K562 (cell line): ENCODE results near the gene CMTM5. TPM values are rescaled to one million over a fixed set of nuclear protein-coding genes. Genes with fewer than 3 reads are reported as not detected.

ENCODE experiments used
- ERF ChIP-seq: fragments of 450-650 bp; formaldehyde crosslinking; IDR thresholded peaks from 2 replicates; pipeline ENCODE4 v1.4.0; 2020; ENCODE audit warnings: mild to moderate bottlenecking, mixed read lengths
- ETV6 ChIP-seq, 3 experiments: fragments of 150-350 bp in 1 of 3; sonication (generic) in 1 of 3; formaldehyde crosslinking in 1 of 3; IDR thresholded peaks; 2 replicates each; pipeline versions ENCODE4 v1.6.1 to v1.8.0; 2014 to 2022; ENCODE audit warnings: borderline replicate concordance in 2 of 3, low read depth in 2 of 3, antibody characterized with exemption in 1 of 3, low read length in 1 of 3, mild to moderate bottlenecking in 1 of 3, missing genetic modification reagents in 1 of 3
- JUND ChIP-seq, 2 experiments: IDR thresholded peaks; 2 replicates in 1 of 2; 3 replicates in 1 of 2; pipeline ENCODE4 v1.6.1; 2011; ENCODE audit warnings: borderline replicate concordance in 2 of 2, low read depth in 2 of 2, low read length in 2 of 2, improper control_type of control experiment in 1 of 2, missing biosample characterization in 1 of 2, missing genetic modification characterization in 1 of 2, missing genetic modification reagents in 1 of 2
- KDM1A ChIP-seq, 2 experiments: fragments of 450-650 bp; IDR thresholded peaks; 2 replicates each; pipeline ENCODE4 v1.6.1; 2016; ENCODE audit warnings: mild to moderate bottlenecking in 2 of 2
- KDM4B ChIP-seq, 2 experiments: fragments of 450-650 bp in 1 of 2; sonication (generic) in 1 of 2; IDR thresholded peaks; 2 replicates each; pipeline ENCODE4 v1.6.1; 2016 to 2017; ENCODE audit warnings: borderline replicate concordance in 2 of 2, antibody characterized with exemption in 1 of 2, low read depth in 1 of 2, mild to moderate bottlenecking in 1 of 2
- NFATC3 ChIP-seq: fragments of 450-650 bp; IDR thresholded peaks from 2 replicates; pipeline ENCODE4 v1.6.1; 2017; ENCODE audit warnings: mild to moderate bottlenecking
- NFYB ChIP-seq: IDR thresholded peaks from 2 replicates; pipeline ENCODE4 v1.6.1; 2011; ENCODE audit warnings: mild to moderate bottlenecking, moderate library complexity; ENCODE audit not compliant: insufficient read length; ENCODE audit errors: extremely low read depth
- PCBP1 ChIP-seq: fragments of 200-400 bp; formaldehyde crosslinking; IDR thresholded peaks from 2 replicates; pipeline ENCODE4 v1.6.1; 2018; ENCODE audit warnings: mild to moderate bottlenecking, low read depth, low read length; ENCODE audit not compliant: poor library complexity, severe bottlenecking
- PPARD ChIP-seq: fragments of 250-450 bp; sonication (Bioruptor Pico); IDR thresholded peaks from 2 replicates; pipeline ENCODE4 v1.8.0; 2022; ENCODE audit warnings: inconsistent platforms, mild to moderate bottlenecking, moderate library complexity
- SMC3 ChIP-seq: conservative IDR thresholded peaks from 2 replicates; pipeline ENCODE4 v1.6.1; 2011; ENCODE audit warnings: low read depth, low read length, improper control_type of control experiment; ENCODE audit not compliant: insufficient read depth
- ZBTB8A ChIP-seq: fragments of 450-650 bp; IDR thresholded peaks from 2 replicates; pipeline ENCODE4 v1.6.1; 2018; ENCODE audit warnings: mild to moderate bottlenecking, moderate library complexity; ENCODE audit not compliant: partially characterized antibody
- ZNF24 ChIP-seq: fragments of 450-650 bp; IDR thresholded peaks from 2 replicates; pipeline ENCODE4 v1.6.1; 2016
- ZNF444 ChIP-seq: fragments of 250-450 bp; sonication (Bioruptor Pico); IDR thresholded peaks from 2 replicates; pipeline ENCODE4 v1.4.0; 2020; ENCODE audit warnings: mild to moderate bottlenecking, moderate library complexity
- polyA plus RNA-seq, 8 experiments: library from polyadenylated mRNA; depleted of rRNA in 4 of 8; stranded (reverse) in 5 of 8; unstranded in 3 of 8; fragments of >200 nt; fragmentation: Nextera tagmentation in 2 of 8; fragmentation: Illumina TruSeq in 1 of 8; extraction: Ambion mirVana in 2 of 8; extraction: Trizol in 1 of 8; gene quantifications; 2 replicates each; pipeline versions ENCODE4 v1.2.1 to v1.2.3, GENCODE V29; 2011 to 2014; ENCODE audit warnings: inconsistent platforms in 1 of 8, missing spikeins in 1 of 8
- total RNA-seq, 7 experiments: library from RNA; depleted of rRNA in 6 of 7; stranded (reverse); fragments of >200 nt in 6 of 7; fragmentation: Illumina TruSeq in 2 of 7; extraction: Trizol in 2 of 7; gene quantifications; 2 replicates each; pipeline versions ENCODE4 v1.2.1 to v1.2.3, GENCODE V29; 2011 to 2021; ENCODE audit warnings: low replicate concordance in 1 of 7
- TF ChIP-seq, protein P1 (sequence below): sonication (generic); formaldehyde crosslinking; IDR thresholded peaks from 2 replicates; pipeline ENCODE4 v1.5.0; 2020; ENCODE audit warnings: missing genetic modification reagents
- TF ChIP-seq, protein P2 (sequence below): IDR thresholded peaks from 2 replicates; pipeline ENCODE4 v1.6.1; 2011; ENCODE audit not compliant: insufficient read length; ENCODE audit errors: extremely low read depth
- TF ChIP-seq, protein P3 (sequence below): IDR thresholded peaks from 2 replicates; pipeline ENCODE4 v1.6.1; 2012; ENCODE audit warnings: low read depth, low read length, improper control_type of control experiment, borderline replicate concordance
- TF ChIP-seq, protein P4 (sequence below): sonication (generic); formaldehyde crosslinking; IDR thresholded peaks from 2 replicates; pipeline ENCODE4 v1.8.0; 2023; ENCODE audit warnings: mild to moderate bottlenecking, missing genetic modification reagents
- TF ChIP-seq, protein P5 (sequence below): fragments of 450-650 bp; formaldehyde crosslinking; IDR thresholded peaks from 2 replicates; pipeline ENCODE4 v1.4.0; 2020; ENCODE audit warnings: mild to moderate bottlenecking

Gene CMTM5
- total and polyA plus RNA-seq, 9 of the 15 experiments (the other 6 are each of a cell fraction or from before 2014, with no cell fraction given), result 0.21 TPM; not detected in 8

DNA sequence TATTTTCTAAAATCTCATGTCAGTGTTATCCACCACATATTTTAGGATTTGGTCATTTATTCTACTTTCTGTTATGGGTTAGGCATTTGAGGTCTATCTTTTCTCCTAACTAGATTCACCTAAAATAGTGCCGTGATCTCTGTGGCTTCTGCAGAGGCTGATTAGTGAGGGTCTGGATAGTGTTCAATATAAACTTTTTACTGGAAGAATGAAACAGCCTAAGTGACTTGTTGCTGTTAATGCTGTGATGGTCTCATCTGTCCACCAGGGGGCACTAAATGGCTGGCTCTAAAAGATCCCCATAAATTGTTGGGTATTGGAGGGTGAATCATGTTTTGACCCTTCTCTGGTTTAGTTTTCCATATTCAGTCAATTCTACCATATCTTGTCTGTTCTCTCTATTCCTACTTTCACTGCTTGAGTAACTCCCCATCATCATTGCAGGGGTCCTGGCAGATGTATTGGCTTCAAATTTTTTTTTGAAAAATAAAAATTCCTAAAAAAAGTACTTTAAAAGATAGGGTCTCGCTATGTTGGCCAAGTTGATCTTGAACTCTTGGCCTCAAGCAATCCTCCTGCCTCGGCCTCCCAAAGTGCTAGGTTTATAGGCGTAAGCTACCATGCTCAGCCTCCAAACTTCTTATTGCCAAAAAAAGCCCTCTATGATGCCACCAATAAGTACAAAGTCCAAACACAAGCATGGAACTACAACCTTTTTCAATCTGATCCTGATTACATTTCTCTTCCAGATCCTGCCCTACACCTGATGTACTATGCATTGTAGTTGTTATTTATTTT is 48.7 kb upstream of the CMTM5 start (continued):
- TF ChIP-seq, protein P1, sequence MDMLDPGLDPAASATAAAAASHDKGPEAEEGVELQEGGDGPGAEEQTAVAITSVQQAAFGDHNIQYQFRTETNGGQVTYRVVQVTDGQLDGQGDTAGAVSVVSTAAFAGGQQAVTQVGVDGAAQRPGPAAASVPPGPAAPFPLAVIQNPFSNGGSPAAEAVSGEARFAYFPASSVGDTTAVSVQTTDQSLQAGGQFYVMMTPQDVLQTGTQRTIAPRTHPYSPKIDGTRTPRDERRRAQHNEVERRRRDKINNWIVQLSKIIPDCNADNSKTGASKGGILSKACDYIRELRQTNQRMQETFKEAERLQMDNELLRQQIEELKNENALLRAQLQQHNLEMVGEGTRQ (CRISPR knock-in tag), result no peak
- TF ChIP-seq KDM1A (IDR thresholded peaks at IDR 0.05) (no peak), ZNF24 (no peak), JUND (IDR thresholded peaks at IDR 0.05; ENCODE audit: borderline replicate concordance, low read depth, low read length) (peak; percentile 40; the same call in 1 of the 2 replicates), JUND (tag; IDR thresholded peaks at IDR 0.05; ENCODE audit: borderline replicate concordance, low read depth, low read length) (no peak), ETV6 (IDR thresholded peaks at IDR 0.05; ENCODE audit: borderline replicate concordance in 1 of 2, low read depth in 2 of 2, low read length in 1 of 2) (no peak), ETV6 (CRISPR knock-in tag; IDR thresholded peaks at IDR 0.05; ENCODE audit: borderline replicate concordance) (no peak), NFYB (no peak), ZBTB8A (no peak), PCBP1 (no peak), KDM4B (IDR thresholded peaks at IDR 0.05; ENCODE audit: borderline replicate concordance in 2 of 2, low read depth in 1 of 2) (no peak), ZNF444 (CRISPR knock-in tag) (no peak), SMC3 (peak; percentile 90), NFATC3 (0 out of 2 replicates have a peak, but pooled peaks have one; percentile 26), ERF (CRISPR knock-in tag) (no peak), PPARD (no peak)
- TF ChIP-seq, protein P2, sequence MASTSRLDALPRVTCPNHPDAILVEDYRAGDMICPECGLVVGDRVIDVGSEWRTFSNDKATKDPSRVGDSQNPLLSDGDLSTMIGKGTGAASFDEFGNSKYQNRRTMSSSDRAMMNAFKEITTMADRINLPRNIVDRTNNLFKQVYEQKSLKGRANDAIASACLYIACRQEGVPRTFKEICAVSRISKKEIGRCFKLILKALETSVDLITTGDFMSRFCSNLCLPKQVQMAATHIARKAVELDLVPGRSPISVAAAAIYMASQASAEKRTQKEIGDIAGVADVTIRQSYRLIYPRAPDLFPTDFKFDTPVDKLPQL, result no peak
- TF ChIP-seq, protein P3, sequence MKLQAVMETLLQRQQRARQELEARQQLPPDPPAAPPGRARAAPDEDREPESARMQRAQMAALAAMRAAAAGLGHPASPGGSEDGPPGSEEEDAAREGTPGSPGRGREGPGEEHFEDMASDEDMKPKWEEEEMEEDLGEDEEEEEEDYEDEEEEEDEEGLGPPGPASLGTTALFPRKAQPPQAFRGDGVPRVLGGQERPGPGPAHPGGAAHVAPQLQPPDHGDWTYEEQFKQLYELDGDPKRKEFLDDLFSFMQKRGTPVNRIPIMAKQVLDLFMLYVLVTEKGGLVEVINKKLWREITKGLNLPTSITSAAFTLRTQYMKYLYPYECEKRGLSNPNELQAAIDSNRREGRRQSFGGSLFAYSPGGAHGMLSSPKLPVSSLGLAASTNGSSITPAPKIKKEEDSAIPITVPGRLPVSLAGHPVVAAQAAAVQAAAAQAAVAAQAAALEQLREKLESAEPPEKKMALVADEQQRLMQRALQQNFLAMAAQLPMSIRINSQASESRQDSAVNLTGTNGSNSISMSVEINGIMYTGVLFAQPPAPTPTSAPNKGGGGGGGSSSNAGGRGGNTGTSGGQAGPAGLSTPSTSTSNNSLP, result peak; percentile 61; the same call in 1 of the 2 replicates
- TF ChIP-seq, protein P4, sequence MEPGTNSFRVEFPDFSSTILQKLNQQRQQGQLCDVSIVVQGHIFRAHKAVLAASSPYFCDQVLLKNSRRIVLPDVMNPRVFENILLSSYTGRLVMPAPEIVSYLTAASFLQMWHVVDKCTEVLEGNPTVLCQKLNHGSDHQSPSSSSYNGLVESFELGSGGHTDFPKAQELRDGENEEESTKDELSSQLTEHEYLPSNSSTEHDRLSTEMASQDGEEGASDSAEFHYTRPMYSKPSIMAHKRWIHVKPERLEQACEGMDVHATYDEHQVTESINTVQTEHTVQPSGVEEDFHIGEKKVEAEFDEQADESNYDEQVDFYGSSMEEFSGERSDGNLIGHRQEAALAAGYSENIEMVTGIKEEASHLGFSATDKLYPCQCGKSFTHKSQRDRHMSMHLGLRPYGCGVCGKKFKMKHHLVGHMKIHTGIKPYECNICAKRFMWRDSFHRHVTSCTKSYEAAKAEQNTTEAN (CRISPR knock-in tag), result no peak
- TF ChIP-seq, protein P5, sequence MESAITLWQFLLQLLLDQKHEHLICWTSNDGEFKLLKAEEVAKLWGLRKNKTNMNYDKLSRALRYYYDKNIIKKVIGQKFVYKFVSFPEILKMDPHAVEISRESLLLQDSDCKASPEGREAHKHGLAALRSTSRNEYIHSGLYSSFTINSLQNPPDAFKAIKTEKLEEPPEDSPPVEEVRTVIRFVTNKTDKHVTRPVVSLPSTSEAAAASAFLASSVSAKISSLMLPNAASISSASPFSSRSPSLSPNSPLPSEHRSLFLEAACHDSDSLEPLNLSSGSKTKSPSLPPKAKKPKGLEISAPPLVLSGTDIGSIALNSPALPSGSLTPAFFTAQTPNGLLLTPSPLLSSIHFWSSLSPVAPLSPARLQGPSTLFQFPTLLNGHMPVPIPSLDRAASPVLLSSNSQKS (CRISPR knock-in tag), result no peak
